H1 (cell line): ENCODE data around the gene LRRK1. TPM values are rescaled to one million over a fixed set of nuclear protein-coding genes. Genes with fewer than 3 reads are reported as not detected.

Source experiments
- BACH1 ChIP-seq: IDR thresholded peaks from 2 replicates; pipeline ENCODE4 v1.6.1; 2012; ENCODE audit warnings: low read length, improper control_type of control experiment
- BRCA1 ChIP-seq: IDR thresholded peaks from 2 replicates; pipeline ENCODE4 v1.6.1; 2012; ENCODE audit warnings: low read depth, low read length, improper control_type of control experiment
- CBX5 ChIP-seq: fragments of 300-800, 300-1000 bp; sonication (generic); IDR thresholded peaks from 2 replicates; pipeline ENCODE4 v1.7.1; 2016; ENCODE audit warnings: antibody characterized with exemption, low read length, low read depth
- CREB1 ChIP-seq: IDR thresholded peaks from 2 replicates; pipeline ENCODE4 v1.6.1; 2012; ENCODE audit warnings: inconsistent platforms
- HDAC2 ChIP-seq, 2 experiments: fragments of 300-600 bp in 1 of 2; sonication (generic) in 1 of 2; IDR thresholded peaks; 2 replicates each; pipeline ENCODE4 v1.6.1; 2011 to 2012; ENCODE audit warnings: low read depth in 2 of 2, low read length in 2 of 2, mild to moderate bottlenecking in 2 of 2, moderate library complexity in 2 of 2, borderline replicate concordance in 1 of 2, inconsistent platforms in 1 of 2
- RNF2 ChIP-seq: fragments of 200-900, 300-1000 bp; sonication (generic); IDR thresholded peaks from 2 replicates; pipeline ENCODE4 v1.7.1; 2016; ENCODE audit warnings: borderline replicate concordance, low read depth, mild to moderate bottlenecking, antibody characterized with exemption, low read length; ENCODE audit not compliant: poor library complexity, severe bottlenecking; ENCODE audit errors: missing control alignments
- SP1 ChIP-seq: IDR thresholded peaks from 2 replicates; pipeline ENCODE4 v1.6.1; 2011; ENCODE audit warnings: low read depth, low read length
- polyA plus RNA-seq, 7 experiments: library from polyadenylated mRNA; depleted of rRNA in 3 of 7; stranded (reverse) in 5 of 7; unstranded in 2 of 7; fragments of >200 nt in 5 of 7; fragments of 200-250 nt in 2 of 7; gene quantifications; 1 replicate in 5 of 7; 2 replicates in 1 of 7; 4 replicates in 1 of 7; pipeline versions ENCODE4 v1.2.1 to v1.2.3, GENCODE V29; 2011 to 2013; ENCODE audit warnings: missing spikeins in 2 of 7, mixed read lengths in 2 of 7
- total RNA-seq: library from RNA; stranded (reverse); fragmentation: NEBNext Ultra II Directional; extraction: Animal tissue kit (Norgen Biotek cat#: 25700); gene quantifications from 2 replicates; pipeline ENCODE4 v1.2.1, GENCODE V29; 2021

The LRRK1 gene
- total and polyA plus RNA-seq, 2 of the 8 experiments (the other 6 are each of a cell fraction or from before 2014, with no cell fraction given) = 1.2 to 3.6 TPM

- TF ChIP-seq HDAC2 (IDR thresholded peaks at IDR 0.05; ENCODE audit: borderline replicate concordance in 1 of 2, low read depth in 2 of 2, low read length in 2 of 2) (no peak), CREB1 (no peak), BACH1 (no peak), SP1 (no peak), CBX5 (no peak), BRCA1 (no peak), RNF2 (no peak)
- TF ChIP-seq, all 59 proteins: peak for 0
These were observed 129.0 kb downstream of the LRRK1 start (continued) for GRCh38 chr15:101048176-101048575.
